ENCODE results near the gene ATAD5. TPM values are rescaled to one million over a fixed set of nuclear protein-coding genes. Genes with fewer than 3 reads are reported as not detected.
A peak's percentile ranks its signal among the peaks of the same experiment; 100 is the strongest.

ATAD5 gene
- polyA plus RNA-seq, 1 of the 3 experiments (the other 2 are of a cell fraction), result 0.66 TPM

DNA sequence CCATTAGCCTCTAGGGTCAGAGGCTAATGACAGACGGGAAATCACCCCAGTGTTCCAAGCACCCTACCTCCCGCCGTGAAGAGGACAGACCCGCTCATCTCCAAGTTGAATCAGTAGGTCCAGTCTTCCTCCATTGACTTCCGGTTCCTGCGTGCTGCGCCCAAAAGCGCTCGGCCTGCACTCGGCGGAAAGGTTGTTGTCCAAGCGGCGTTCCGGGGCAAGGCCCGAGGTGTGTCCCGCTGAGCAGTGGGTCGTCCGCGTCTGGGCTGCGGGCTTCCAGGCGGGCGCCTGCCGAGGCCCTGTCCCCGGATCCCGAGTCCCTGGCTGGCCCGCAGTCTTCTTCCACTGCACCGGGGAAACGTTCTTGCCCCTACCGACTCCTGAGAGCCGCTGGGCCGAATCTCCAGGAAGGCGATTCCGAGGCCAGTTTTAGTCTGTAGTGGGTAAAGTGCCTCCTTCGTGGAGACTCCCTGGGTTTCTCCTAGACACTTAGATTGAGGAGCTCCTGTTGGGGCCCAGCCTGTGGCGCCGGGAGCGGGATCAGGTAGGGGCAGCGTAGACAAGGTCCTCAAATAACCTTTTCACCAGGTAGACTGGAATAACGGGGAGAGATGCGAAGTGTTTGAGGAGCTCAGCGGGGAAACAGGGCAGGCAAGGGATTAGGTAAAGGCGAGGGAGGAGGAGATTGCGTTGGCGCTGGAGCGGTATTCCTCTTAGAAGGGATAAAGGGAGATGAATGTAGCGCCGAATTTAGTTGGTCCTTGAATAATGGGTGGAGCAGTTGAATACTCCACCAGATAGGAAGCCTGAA, 74.5 kb downstream of the ATAD5 start, which contains the start of gene TEFM (continued):
- TF ChIP-seq GABPA (IDR thresholded peaks at IDR 0.05; ENCODE audit: low read depth) (peak; percentile 97), CHD2 (IDR thresholded peaks at IDR 0.05; ENCODE audit: low read length, partially characterized antibody) (peak; percentile 93), RCOR1 (IDR thresholded peaks at IDR 0.05; ENCODE audit: low read length) (peak; percentile 53; the same call in 1 of the 2 replicates), RFX5 (IDR thresholded peaks at IDR 0.05; ENCODE audit: low read length) (no peak), EP300 (IDR thresholded peaks at IDR 0.05; ENCODE audit: borderline replicate concordance in 1 of 2, low read depth in 1 of 2, low read length in 1 of 2) (0 out of 4 replicates have a peak, but pooled peaks of 1 of the 2 experiments have one; percentile 35), POLR2AphosphoS5 (IDR thresholded peaks at IDR 0.05; ENCODE audit: low read depth, low read length) (peak; percentile 84), RXRA (IDR thresholded peaks at IDR 0.05; ENCODE audit: borderline replicate concordance, low read depth) (no peak), MEF2A (IDR thresholded peaks at IDR 0.05; ENCODE audit: borderline replicate concordance, low read depth) (no peak), SMC3 (IDR thresholded peaks at IDR 0.05; ENCODE audit: low read depth, low read length) (no peak; the same call in 1 of the 2 replicates), MXI1 (IDR thresholded peaks at IDR 0.05; ENCODE audit: low read depth, low read length) (no peak; the same call in 1 of the 2 replicates), RAD21 (IDR thresholded peaks at IDR 0.05; ENCODE audit: low read length) (peak; percentile 6; the same call in 1 of the 2 replicates)
- TF ChIP-seq, protein P1, sequence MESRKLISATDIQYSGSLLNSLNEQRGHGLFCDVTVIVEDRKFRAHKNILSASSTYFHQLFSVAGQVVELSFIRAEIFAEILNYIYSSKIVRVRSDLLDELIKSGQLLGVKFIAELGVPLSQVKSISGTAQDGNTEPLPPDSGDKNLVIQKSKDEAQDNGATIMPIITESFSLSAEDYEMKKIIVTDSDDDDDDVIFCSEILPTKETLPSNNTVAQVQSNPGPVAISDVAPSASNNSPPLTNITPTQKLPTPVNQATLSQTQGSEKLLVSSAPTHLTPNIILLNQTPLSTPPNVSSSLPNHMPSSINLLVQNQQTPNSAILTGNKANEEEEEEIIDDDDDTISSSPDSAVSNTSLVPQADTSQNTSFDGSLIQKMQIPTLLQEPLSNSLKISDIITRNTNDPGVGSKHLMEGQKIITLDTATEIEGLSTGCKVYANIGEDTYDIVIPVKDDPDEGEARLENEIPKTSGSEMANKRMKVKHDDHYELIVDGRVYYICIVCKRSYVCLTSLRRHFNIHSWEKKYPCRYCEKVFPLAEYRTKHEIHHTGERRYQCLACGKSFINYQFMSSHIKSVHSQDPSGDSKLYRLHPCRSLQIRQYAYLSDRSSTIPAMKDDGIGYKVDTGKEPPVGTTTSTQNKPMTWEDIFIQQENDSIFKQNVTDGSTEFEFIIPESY (IDR thresholded peaks at IDR 0.05; ENCODE audit: borderline replicate concordance, low read depth), result peak; percentile 25; the same call in 1 of the 2 replicates
- TF ChIP-seq, protein P2, sequence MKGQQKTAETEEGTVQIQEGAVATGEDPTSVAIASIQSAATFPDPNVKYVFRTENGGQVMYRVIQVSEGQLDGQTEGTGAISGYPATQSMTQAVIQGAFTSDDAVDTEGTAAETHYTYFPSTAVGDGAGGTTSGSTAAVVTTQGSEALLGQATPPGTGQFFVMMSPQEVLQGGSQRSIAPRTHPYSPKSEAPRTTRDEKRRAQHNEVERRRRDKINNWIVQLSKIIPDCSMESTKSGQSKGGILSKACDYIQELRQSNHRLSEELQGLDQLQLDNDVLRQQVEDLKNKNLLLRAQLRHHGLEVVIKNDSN (IDR thresholded peaks at IDR 0.05; ENCODE audit: borderline replicate concordance, low read depth), result peak; percentile 48; the same call in 1 of the 2 replicates
- TF ChIP-seq, protein P3, sequence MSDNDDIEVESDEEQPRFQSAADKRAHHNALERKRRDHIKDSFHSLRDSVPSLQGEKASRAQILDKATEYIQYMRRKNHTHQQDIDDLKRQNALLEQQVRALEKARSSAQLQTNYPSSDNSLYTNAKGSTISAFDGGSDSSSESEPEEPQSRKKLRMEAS (IDR thresholded peaks at IDR 0.05; ENCODE audit: low read depth), result peak; percentile 85

DNA sequence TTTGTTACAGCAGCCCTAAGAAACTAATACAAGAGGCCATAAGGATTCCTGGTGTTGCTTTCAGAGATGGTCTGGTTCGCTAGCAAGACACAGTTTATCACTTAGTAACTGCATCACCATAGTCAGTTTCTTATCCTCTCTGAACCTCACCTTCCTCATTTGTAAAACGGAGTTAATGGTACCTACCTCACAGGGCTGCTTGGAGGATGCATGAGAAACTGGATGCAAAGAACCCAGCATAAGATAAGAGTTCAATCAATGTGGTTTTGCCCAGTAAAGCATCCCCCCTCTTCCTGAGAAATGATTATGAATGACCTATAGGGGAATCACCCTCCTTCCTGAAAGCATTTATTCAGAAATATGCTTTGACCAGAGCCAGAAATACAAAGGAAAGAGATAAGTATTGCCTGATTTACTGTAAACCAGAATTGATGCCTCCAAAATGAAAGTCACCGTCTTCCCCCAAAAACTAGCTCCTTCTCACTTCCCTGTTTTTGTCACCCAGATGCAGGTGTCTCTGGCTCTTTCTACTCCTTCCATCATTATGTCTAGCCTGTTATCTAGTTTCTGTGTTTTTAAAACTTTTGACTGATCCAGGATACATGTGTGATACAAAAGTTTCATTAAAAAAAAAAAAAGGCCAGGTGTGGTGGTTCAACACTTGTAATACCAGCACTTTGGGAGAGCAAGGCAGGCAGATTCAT, 77.1 kb downstream of the ATAD5 start:
- Histone ChIP-seq H3F3A (replicated peaks; ENCODE audit: insufficient read depth) (peaks cover 3% of the 10 kb centered on the region), H3K9me3 (no peaks in the 10 kb centered on the region), H3K9ac (no peak overlapping the region), H3K4me1 (ENCODE audit: control insufficient read depth in 1 of 2, insufficient read depth in 2 of 2, low read depth in 1 of 2, low read length in 1 of 2) (peaks cover 0 to 7% of the 10 kb centered on the region in 2 experiments; a peak in 2 of 4 replicates), H3K27me3 (ENCODE audit: insufficient read depth) (no peaks in the 10 kb centered on the region), H3K36me3 (replicated peaks in 1 of 2; ENCODE audit: control insufficient read depth in 1 of 2, insufficient read depth in 2 of 2, low read length in 1 of 2) (peaks cover 4% of the 10 kb centered on the region in 2 experiments), H3K9me2 (no peaks in the 10 kb centered on the region), H3K4me2 (no peak overlapping the region), H3K27ac (ENCODE audit: low read depth in 2 of 2, low read length in 1 of 2) (no peak overlapping the region), H4K20me1 (ENCODE audit: insufficient read depth) (no peaks in the 10 kb centered on the region), H2AFZ (ENCODE audit: low read depth) (no peak overlapping the region), H3K79me2 (ENCODE audit: insufficient read depth) (peaks cover 29% of the 10 kb centered on the region), H3K4me3 (ENCODE audit: low read depth in 2 of 2, low read length in 1 of 2) (no peak overlapping the region)
- ChIA-PET POLR2A (no interaction called here), CTCF (no interaction called here)
- WGBS (ENCODE audit: low lambda C conversion rate), result 93% methylated on average over 3 of the region's 3 CpGs
- no peak for DNase-seq
- TF ChIP-seq TEAD4 (IDR thresholded peaks at IDR 0.05; ENCODE audit: borderline replicate concordance, insufficient read depth) (no peak), EZH2phosphoT487 (IDR thresholded peaks at IDR 0.05; ENCODE audit: borderline replicate concordance, low read depth) (no peak), EP300 (IDR thresholded peaks at IDR 0.05; ENCODE audit: borderline replicate concordance in 1 of 2, low read depth in 1 of 2, low read length in 1 of 2) (no peak), FOXJ3 (CRISPR knock-in tag; IDR thresholded peaks at IDR 0.05) (no peak), SMC3 (IDR thresholded peaks at IDR 0.05; ENCODE audit: low read depth, low read length) (no peak), MXI1 (IDR thresholded peaks at IDR 0.05; ENCODE audit: low read depth, low read length) (no peak), SIN3A (IDR thresholded peaks at IDR 0.05; ENCODE audit: borderline replicate concordance, low read depth, low read length) (no peak), RXRA (IDR thresholded peaks at IDR 0.05; ENCODE audit: borderline replicate concordance, low read depth) (no peak)
- TF ChIP-seq, protein P2 (IDR thresholded peaks at IDR 0.05; ENCODE audit: borderline replicate concordance, low read depth), result no peak
- TF ChIP-seq, protein P3 (IDR thresholded peaks at IDR 0.05; ENCODE audit: low read depth), result no peak
- TF ChIP-seq, protein P1 (IDR thresholded peaks at IDR 0.05; ENCODE audit: borderline replicate concordance, low read depth), result no peak

Measured in SK-N-SH (cell line).